ENCODE measurements around the gene SAMD13. TPM values are rescaled to one million over a fixed set of nuclear protein-coding genes. Genes with fewer than 3 reads are reported as not detected.

SAMD13 gene
- polyA plus RNA-seq, 1 of the 3 experiments (the other 2 are of a cell fraction) = 1.3 TPM

- Histone ChIP-seq H3K9me3 (0 out of 2 replicates have a peak, but pooled peaks cover 4% of the 10 kb centered on the region), H3K9me2 (no peaks in the 10 kb centered on the region), H3K4me1 (ENCODE audit: control insufficient read depth in 1 of 2, insufficient read depth in 2 of 2, low read depth in 1 of 2, low read length in 1 of 2) (no peaks in the 10 kb centered on the region), H3K27ac (ENCODE audit: low read depth in 2 of 2, low read length in 1 of 2) (no peak overlapping the region), H4K20me1 (ENCODE audit: insufficient read depth) (no peaks in the 10 kb centered on the region), H3K27me3 (ENCODE audit: insufficient read depth) (no peaks in the 10 kb centered on the region), H3K79me2 (ENCODE audit: insufficient read depth) (no peaks in the 10 kb centered on the region), H3K9ac (no peak overlapping the region), H3K36me3 (replicated peaks in 1 of 2; ENCODE audit: control insufficient read depth in 1 of 2, insufficient read depth in 2 of 2, low read length in 1 of 2) (no peaks in the 10 kb centered on the region), H2AFZ (ENCODE audit: low read depth) (no peak overlapping the region), H3F3A (replicated peaks; ENCODE audit: insufficient read depth) (no peaks in the 10 kb centered on the region), H3K4me2 (no peak overlapping the region), H3K4me3 (ENCODE audit: low read depth in 2 of 2, low read length in 1 of 2) (no peak overlapping the region)
- ChIA-PET CTCF (no interaction called here), POLR2A (no interaction called here)
- 91% methylated on average over 2 of the region's 2 CpGs for WGBS (ENCODE audit: low lambda C conversion rate)
- TF ChIP-seq EZH2phosphoT487 (IDR thresholded peaks at IDR 0.05; ENCODE audit: borderline replicate concordance, low read depth) (no peak), MEF2A (IDR thresholded peaks at IDR 0.05; ENCODE audit: borderline replicate concordance, low read depth) (no peak), FOXM1 (IDR thresholded peaks at IDR 0.05; ENCODE audit: low read depth) (no peak), JUND (IDR thresholded peaks at IDR 0.05) (no peak), GATA2 (CRISPR knock-in tag; IDR thresholded peaks at IDR 0.05) (no peak), ELF1 (IDR thresholded peaks at IDR 0.05) (no peak), SIN3A (IDR thresholded peaks at IDR 0.05; ENCODE audit: borderline replicate concordance, low read depth, low read length) (no peak)
- DNase-seq = no peak
These were observed 9.8 kb downstream of the SAMD13 start for GRCh38 chr1:84311296-84311695.

DNA sequence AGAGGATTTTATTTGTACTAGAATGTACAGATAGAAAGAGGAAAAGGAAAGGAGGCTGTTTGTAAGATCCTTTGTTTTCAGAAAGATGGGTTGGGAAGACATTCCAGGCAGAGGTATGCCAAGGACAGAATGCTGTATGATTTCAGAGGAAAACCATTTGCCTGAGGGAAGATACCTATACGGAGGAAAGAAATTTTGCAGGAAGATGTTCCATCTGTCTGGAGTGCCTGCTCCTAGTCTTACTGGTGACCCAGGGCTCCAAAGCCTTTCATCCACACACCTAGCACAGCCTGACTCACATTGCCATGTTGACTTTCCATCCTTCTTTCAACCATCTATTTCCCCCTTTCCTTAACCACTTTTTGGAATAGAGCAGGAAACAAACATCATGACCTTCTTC is 18.2 kb downstream of the SAMD13 start:
- no peaks in the 10 kb centered on the region for H3F3A ChIP-seq (replicated peaks; ENCODE audit: insufficient read depth)
- no peaks in the 10 kb centered on the region for H3K79me2 ChIP-seq (ENCODE audit: insufficient read depth)
- H4K20me1 ChIP-seq (ENCODE audit: insufficient read depth) = no peaks in the 10 kb centered on the region
- H3K27me3 ChIP-seq (ENCODE audit: insufficient read depth) = no peaks in the 10 kb centered on the region
- no peaks in the 10 kb centered on the region for H3K9me2 ChIP-seq
- no peaks in the 10 kb centered on the region for H3K4me1 ChIP-seq (ENCODE audit: control insufficient read depth in 1 of 2, insufficient read depth in 2 of 2, low read depth in 1 of 2, low read length in 1 of 2)
- no peak for TF ChIP-seq NRF1 (IDR thresholded peaks at IDR 0.05; ENCODE audit: low read depth, low read length)
- no peak overlapping the region for H2AFZ ChIP-seq (ENCODE audit: low read depth)
- ChIA-PET CTCF (no interaction called here), POLR2A (no interaction called here)
- H3K36me3 ChIP-seq (replicated peaks in 1 of 2; ENCODE audit: control insufficient read depth in 1 of 2, insufficient read depth in 2 of 2, low read length in 1 of 2) = no peaks in the 10 kb centered on the region
- H3K9ac ChIP-seq = no peak overlapping the region
- DNase-seq = no peak
- H3K4me2 ChIP-seq = no peak overlapping the region
- 67% methylated on average over 1 of the region's 1 CpG for WGBS (ENCODE audit: low lambda C conversion rate)
- peaks cover 4% of the 10 kb centered on the region; the same call in 1 of the 2 replicates for H3K9me3 ChIP-seq
- H3K4me3 ChIP-seq (ENCODE audit: low read depth in 2 of 2, low read length in 1 of 2) = no peak overlapping the region
- H3K27ac ChIP-seq (ENCODE audit: low read depth in 2 of 2, low read length in 1 of 2) = no peak overlapping the region

DNA sequence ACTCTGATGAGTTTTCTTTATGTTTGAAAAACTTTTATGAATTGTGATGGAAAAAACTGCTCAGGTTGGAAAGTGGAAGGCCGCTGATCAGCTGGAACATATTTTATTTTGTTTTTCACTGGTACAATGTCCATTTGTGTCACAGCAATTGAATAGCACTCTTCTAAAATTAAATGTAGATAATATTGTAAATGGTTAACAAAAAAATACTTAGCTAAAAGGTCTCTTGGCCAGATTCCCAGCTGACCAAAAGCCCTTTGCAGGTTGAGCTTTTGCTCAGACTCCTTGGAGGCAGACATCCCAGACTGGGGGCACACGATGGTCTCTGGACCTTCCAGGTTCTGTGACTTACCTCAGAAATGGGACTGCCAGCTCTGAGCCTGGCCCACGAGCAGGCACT is 26.3 kb downstream of the SAMD13 start:
- Histone ChIP-seq H2AFZ (ENCODE audit: low read depth) (no peak overlapping the region), H3K79me2 (ENCODE audit: insufficient read depth) (no peaks in the 10 kb centered on the region), H4K20me1 (ENCODE audit: insufficient read depth) (no peaks in the 10 kb centered on the region), H3K9ac (no peak overlapping the region), H3K9me2 (no peaks in the 10 kb centered on the region), H3K4me2 (no peak overlapping the region), H3K27me3 (ENCODE audit: insufficient read depth) (no peaks in the 10 kb centered on the region), H3K4me1 (ENCODE audit: control insufficient read depth in 1 of 2, insufficient read depth in 2 of 2, low read depth in 1 of 2, low read length in 1 of 2) (peaks cover 0 to 2% of the 10 kb centered on the region in 2 experiments; a peak in 1 of 4 replicates), H3K9me3 (no peaks in the 10 kb centered on the region), H3K36me3 (replicated peaks in 1 of 2; ENCODE audit: control insufficient read depth in 1 of 2, insufficient read depth in 2 of 2, low read length in 1 of 2) (no peaks in the 10 kb centered on the region), H3F3A (replicated peaks; ENCODE audit: insufficient read depth) (no peaks in the 10 kb centered on the region), H3K4me3 (ENCODE audit: low read depth in 2 of 2, low read length in 1 of 2) (no peak overlapping the region), H3K27ac (ENCODE audit: low read depth in 2 of 2, low read length in 1 of 2) (no peak overlapping the region; a peak in 1 of 4 replicates)
- CTCF ChIA-PET = no interaction called here
- 68% methylated on average over 3 of the region's 3 CpGs for WGBS (ENCODE audit: low lambda C conversion rate)
- no peak for DNase-seq
- POLR2A ChIA-PET = no interaction called here
- TF ChIP-seq EP300 (IDR thresholded peaks at IDR 0.05; ENCODE audit: borderline replicate concordance in 1 of 2, low read depth in 1 of 2, low read length in 1 of 2) (no peak), POLR2AphosphoS5 (IDR thresholded peaks at IDR 0.05; ENCODE audit: low read depth, low read length) (no peak), TAF1 (IDR thresholded peaks at IDR 0.05; ENCODE audit: borderline replicate concordance, low read depth, low read length) (no peak), USF1 (IDR thresholded peaks at IDR 0.05; ENCODE audit: borderline replicate concordance, low read depth) (no peak), EZH2phosphoT487 (IDR thresholded peaks at IDR 0.05; ENCODE audit: borderline replicate concordance, low read depth) (no peak), MEF2A (IDR thresholded peaks at IDR 0.05; ENCODE audit: borderline replicate concordance, low read depth) (no peak), ZBTB33 (IDR thresholded peaks at IDR 0.05; ENCODE audit: borderline replicate concordance, low read depth) (no peak), RFX5 (IDR thresholded peaks at IDR 0.05; ENCODE audit: low read length) (no peak), MXI1 (IDR thresholded peaks at IDR 0.05; ENCODE audit: low read depth, low read length) (no peak), RAD21 (IDR thresholded peaks at IDR 0.05; ENCODE audit: low read length) (no peak), CTCF (IDR thresholded peaks at IDR 0.05) (no peak), FOXM1 (IDR thresholded peaks at IDR 0.05; ENCODE audit: low read depth) (no peak)
- TF ChIP-seq, protein P1, sequence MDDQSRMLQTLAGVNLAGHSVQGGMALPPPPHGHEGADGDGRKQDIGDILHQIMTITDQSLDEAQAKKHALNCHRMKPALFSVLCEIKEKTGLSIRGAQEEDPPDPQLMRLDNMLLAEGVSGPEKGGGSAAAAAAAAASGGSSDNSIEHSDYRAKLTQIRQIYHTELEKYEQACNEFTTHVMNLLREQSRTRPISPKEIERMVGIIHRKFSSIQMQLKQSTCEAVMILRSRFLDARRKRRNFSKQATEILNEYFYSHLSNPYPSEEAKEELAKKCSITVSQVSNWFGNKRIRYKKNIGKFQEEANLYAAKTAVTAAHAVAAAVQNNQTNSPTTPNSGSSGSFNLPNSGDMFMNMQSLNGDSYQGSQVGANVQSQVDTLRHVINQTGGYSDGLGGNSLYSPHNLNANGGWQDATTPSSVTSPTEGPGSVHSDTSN (IDR thresholded peaks at IDR 0.05) = no peak

Measured in SK-N-SH (cell line).